Stimulated activated naive B cell treated with anti-CD40 and anti-IgM and Interleukin-4, amounts not matched to agents 10 μg/mL and 1 μg/mL and 100 μg/mL, for 72 hours (primary cell): ENCODE data around the gene SLC7A14.
"Not testable (repeated sequence)": the region's sequence is repeated elsewhere in the genome, so short reads cannot be mapped to it uniquely, and the experiment has no call there.

ENCODE experiments used
- ATAC-seq, 2 donors: fragments of 150-1000 bp; cut with Tn5 transposase; replicated peaks; 2 replicates each; pipeline ENCODE4 v1.10.0; 2021; ENCODE audit warnings: moderate library complexity in 1 of 2
- DNase-seq: peaks from one replicate; pipeline ENCODE4 v3.0.0; 2021
- H3K27ac Mint-ChIP-seq: one replicate; pipeline ENCODE4 v1.8.0; 2022; ENCODE audit warnings: mild to moderate bottlenecking, mixed read lengths
- H3K27me3 Mint-ChIP-seq, 2 donors: one replicate each; pipeline ENCODE4 v1.8.0; 2022; ENCODE audit warnings: mixed read lengths in 2 of 2
- H3K36me3 Mint-ChIP-seq, 2 donors: one replicate each; pipeline ENCODE4 v1.8.0; 2022; ENCODE audit warnings: mixed read lengths in 2 of 2, mild to moderate bottlenecking in 1 of 2
- H3K4me1 Mint-ChIP-seq, 2 donors: one replicate each; pipeline ENCODE4 v1.8.0; 2022; ENCODE audit warnings: mixed read lengths in 2 of 2, mild to moderate bottlenecking in 1 of 2
- H3K4me3 Mint-ChIP-seq, 2 donors: one replicate each; pipeline ENCODE4 v1.8.0; 2022; ENCODE audit warnings: mild to moderate bottlenecking in 2 of 2, mixed read lengths in 2 of 2, moderate library complexity in 1 of 2
- H3K9me3 Mint-ChIP-seq, 2 donors: one replicate each; pipeline ENCODE4 v1.8.0; 2022; ENCODE audit warnings: mixed read lengths in 2 of 2, mild to moderate bottlenecking in 1 of 2

Gene SLC7A14

GRCh38 chr3:170567598-170567997 lies 18.3 kb downstream of the SLC7A14 start:
- not testable (repeated sequence) for H3K4me3 Mint-ChIP-seq, ATAC-seq, DNase-seq, H3K36me3 Mint-ChIP-seq, H3K27ac Mint-ChIP-seq, H3K9me3 Mint-ChIP-seq
- H3K27me3 Mint-ChIP-seq: peaks cover 11 to 13% of the 10 kb centered on the region in 2 donors
- H3K4me1 Mint-ChIP-seq: peaks cover 8 to 11% of the 10 kb centered on the region in 2 donors

GRCh38 chr3:170566413-170566812 lies 19.5 kb downstream of the SLC7A14 start:
- no peaks in the 10 kb centered on the region for H3K36me3 Mint-ChIP-seq
- H3K4me1 Mint-ChIP-seq: peaks cover 6 to 8% of the 10 kb centered on the region in 2 donors
- peaks cover 14 to 17% of the 10 kb centered on the region in 2 donors for H3K27me3 Mint-ChIP-seq
- H3K4me3 Mint-ChIP-seq: no peak overlapping the region
- H3K9me3 Mint-ChIP-seq: peaks cover 0 to 4% of the 10 kb centered on the region in 2 donors
- DNase-seq: no peak
- H3K27ac Mint-ChIP-seq: no peak overlapping the region
- ATAC-seq: no peak

- peaks cover 0 to 4% of the 10 kb centered on the region in 2 donors for H3K9me3 Mint-ChIP-seq
- no peaks in the 10 kb centered on the region for H3K36me3 Mint-ChIP-seq
- DNase-seq (no peak), ATAC-seq (no peak)
- peaks cover 11 to 15% of the 10 kb centered on the region in 2 donors for H3K27me3 Mint-ChIP-seq
- no peak overlapping the region for H3K4me3 Mint-ChIP-seq
- H3K27ac Mint-ChIP-seq: no peak overlapping the region
- peaks cover 6 to 8% of the 10 kb centered on the region in 2 donors for H3K4me1 Mint-ChIP-seq
Observed at GRCh38 chr3:170565495-170565894, 20.4 kb downstream of the SLC7A14 start.

GRCh38 chr3:170564664-170565063 lies 21.2 kb downstream of the SLC7A14 start:
- Mint-ChIP-seq H3K36me3 (no peaks in the 10 kb centered on the region), H3K27ac (no peak overlapping the region), H3K4me1 (peaks cover 6 to 9% of the 10 kb centered on the region in 2 donors), H3K27me3 (peaks cover 8 to 18% of the 10 kb centered on the region in 2 donors), H3K4me3 (no peak overlapping the region), H3K9me3 (peaks cover 0 to 4% of the 10 kb centered on the region in 2 donors)
- ATAC-seq: no peak
- no peak for DNase-seq

- H3K27ac Mint-ChIP-seq: no peak overlapping the region
- H3K4me1 Mint-ChIP-seq: peaks cover 6 to 10% of the 10 kb centered on the region in 2 donors
- H3K9me3 Mint-ChIP-seq: peaks cover 0 to 4% of the 10 kb centered on the region in 2 donors
- H3K36me3 Mint-ChIP-seq: no peaks in the 10 kb centered on the region
- peak; percentile 91 to 97 for ATAC-seq
- DNase-seq: peak; percentile 39
- no peak overlapping the region for H3K4me3 Mint-ChIP-seq
- peaks cover 9 to 20% of the 10 kb centered on the region in 2 donors for H3K27me3 Mint-ChIP-seq
Observed at GRCh38 chr3:170563712-170564423, 22.0 kb downstream of the SLC7A14 start.

GRCh38 chr3:170562080-170562479 lies 23.8 kb downstream of the SLC7A14 start:
- no peak overlapping the region for H3K27ac Mint-ChIP-seq
- peaks cover 6 to 10% of the 10 kb centered on the region in 2 donors for H3K4me1 Mint-ChIP-seq
- H3K9me3 Mint-ChIP-seq: peaks cover 0 to 2% of the 10 kb centered on the region in 2 donors
- H3K27me3 Mint-ChIP-seq: peaks cover 19 to 28% of the 10 kb centered on the region in 2 donors
- DNase-seq: no peak
- no peaks in the 10 kb centered on the region for H3K36me3 Mint-ChIP-seq
- no peak for ATAC-seq
- H3K4me3 Mint-ChIP-seq: no peak overlapping the region

GRCh38 chr3:170560717-170561382 lies 25.0 kb downstream of the SLC7A14 start:
- DNase-seq (no peak), ATAC-seq (no peak)
- Mint-ChIP-seq H3K9me3 (peaks cover 0 to 2% of the 10 kb centered on the region in 2 donors), H3K27ac (no peak overlapping the region), H3K36me3 (no peaks in the 10 kb centered on the region), H3K4me1 (peaks cover 6 to 10% of the 10 kb centered on the region in 2 donors), H3K4me3 (no peak overlapping the region), H3K27me3 (peaks cover 20 to 30% of the 10 kb centered on the region in 2 donors)

- peaks cover 0 to 2% of the 10 kb centered on the region in 2 donors for H3K9me3 Mint-ChIP-seq
- H3K27ac Mint-ChIP-seq: no peak overlapping the region
- peaks cover 20 to 30% of the 10 kb centered on the region in 2 donors for H3K27me3 Mint-ChIP-seq
- H3K4me1 Mint-ChIP-seq: peaks cover 6 to 10% of the 10 kb centered on the region in 2 donors
- H3K36me3 Mint-ChIP-seq: no peaks in the 10 kb centered on the region
- H3K4me3 Mint-ChIP-seq: no peak overlapping the region
- DNase-seq (no peak), ATAC-seq (no peak)
Observed at GRCh38 chr3:170560296-170560695, 25.6 kb downstream of the SLC7A14 start.

GRCh38 chr3:170558427-170558826 lies 27.4 kb downstream of the SLC7A14 start:
- ATAC-seq (no peak), DNase-seq (no peak)
- Mint-ChIP-seq H3K4me1 (peaks cover 0 to 2% of the 10 kb centered on the region in 2 donors), H3K9me3 (peaks cover 0 to 2% of the 10 kb centered on the region in 2 donors), H3K4me3 (no peak overlapping the region), H3K27ac (no peak overlapping the region), H3K36me3 (no peaks in the 10 kb centered on the region), H3K27me3 (peaks cover 28 to 32% of the 10 kb centered on the region in 2 donors)

- peaks cover 34 to 37% of the 10 kb centered on the region in 2 donors for H3K27me3 Mint-ChIP-seq
- DNase-seq: no peak
- no peak for ATAC-seq
- H3K4me3 Mint-ChIP-seq: no peak overlapping the region
- no peak overlapping the region for H3K27ac Mint-ChIP-seq
- no peaks in the 10 kb centered on the region for H3K36me3 Mint-ChIP-seq
- H3K4me1 Mint-ChIP-seq: peaks cover 0 to 2% of the 10 kb centered on the region in 2 donors
- H3K9me3 Mint-ChIP-seq: no peaks in the 10 kb centered on the region
Observed at GRCh38 chr3:170555329-170555728, 30.5 kb downstream of the SLC7A14 start.

- no peak for ATAC-seq
- no peak for DNase-seq
- Mint-ChIP-seq H3K27me3 (peaks cover 32 to 38% of the 10 kb centered on the region in 2 donors), H3K9me3 (no peaks in the 10 kb centered on the region), H3K27ac (no peak overlapping the region), H3K36me3 (no peaks in the 10 kb centered on the region), H3K4me1 (no peaks in the 10 kb centered on the region), H3K4me3 (no peak overlapping the region)
Observed at GRCh38 chr3:170553788-170554757, 31.8 kb downstream of the SLC7A14 start.

- Mint-ChIP-seq H3K9me3 (no peaks in the 10 kb centered on the region), H3K27ac (no peak overlapping the region), H3K36me3 (no peaks in the 10 kb centered on the region), H3K4me1 (no peaks in the 10 kb centered on the region), H3K4me3 (no peak overlapping the region), H3K27me3 (peaks cover 29 to 34% of the 10 kb centered on the region in 2 donors)
- DNase-seq (no peak), ATAC-seq (no peak)
Observed at GRCh38 chr3:170551252-170551651, 34.6 kb downstream of the SLC7A14 start.

GRCh38 chr3:170542704-170543103 lies 43.2 kb downstream of the SLC7A14 start:
- Mint-ChIP-seq H3K4me1 (no peaks in the 10 kb centered on the region), H3K27ac (no peak overlapping the region), H3K4me3 (no peak overlapping the region), H3K36me3 (no peaks in the 10 kb centered on the region), H3K9me3 (no peaks in the 10 kb centered on the region), H3K27me3 (peaks cover 20 to 29% of the 10 kb centered on the region in 2 donors)
- DNase-seq (no peak), ATAC-seq (no peak)

GRCh38 chr3:170539897-170540296 lies 46.0 kb downstream of the SLC7A14 start:
- Mint-ChIP-seq H3K4me3 (no peak overlapping the region), H3K27ac (no peak overlapping the region), H3K36me3 (no peaks in the 10 kb centered on the region), H3K9me3 (no peaks in the 10 kb centered on the region), H3K27me3 (peaks cover 17 to 29% of the 10 kb centered on the region in 2 donors), H3K4me1 (no peaks in the 10 kb centered on the region)
- ATAC-seq: no peak
- DNase-seq: no peak
